Liver (tissue), 9 donors: Measurements from ENCODE around the gene GMDS. TPM values are rescaled to one million over a fixed set of nuclear protein-coding genes. Genes with fewer than 3 reads are reported as not detected.

Experiments
- DNase-seq: peaks from one replicate; pipeline ENCODE4 v3.0.0-alpha.2; 2017; ENCODE audit warnings: low spot score
- H3K27ac ChIP-seq, 2 donors: one replicate each; pipeline ENCODE4 v1.7.0; 2013; ENCODE audit warnings: inconsistent platforms in 2 of 2, low read length in 2 of 2, control low read depth in 1 of 2, low read depth in 1 of 2, mild to moderate bottlenecking in 1 of 2
- H3K27me3 ChIP-seq, 4 donors: one replicate each; pipeline versions ENCODE4 v1.6.1 to v1.7.0; 2013; ENCODE audit warnings: low read length in 3 of 4, inconsistent platforms in 1 of 4, mild to moderate bottlenecking in 1 of 4, moderate library complexity in 1 of 4; ENCODE audit not compliant: control insufficient read depth in 4 of 4, insufficient read depth in 4 of 4
- H3K36me3 ChIP-seq, 4 donors: one replicate each; pipeline versions ENCODE4 v1.6.1 to v1.7.0; 2013; ENCODE audit warnings: low read length in 3 of 4, mild to moderate bottlenecking in 3 of 4, low read depth in 1 of 4, moderate library complexity in 1 of 4; ENCODE audit not compliant: control insufficient read depth in 4 of 4, insufficient read depth in 3 of 4
- H3K4me1 ChIP-seq, 4 donors: one replicate each; pipeline versions ENCODE4 v1.6.1 to v1.7.0; 2013; ENCODE audit warnings: low read length in 3 of 4, mild to moderate bottlenecking in 3 of 4, moderate library complexity in 1 of 4; ENCODE audit not compliant: control insufficient read depth in 4 of 4, insufficient read depth in 4 of 4
- H3K4me3 ChIP-seq, 3 donors: one replicate each; pipeline versions ENCODE4 v1.6.1 to v1.7.0; 2013; ENCODE audit warnings: low read length in 3 of 3, control low read depth in 1 of 3, low read depth in 1 of 3, mild to moderate bottlenecking in 1 of 3
- H3K9ac ChIP-seq, 2 donors: one replicate each; pipeline ENCODE4 v1.7.0; 2013; ENCODE audit warnings: low read length in 2 of 2, mild to moderate bottlenecking in 2 of 2, moderate library complexity in 2 of 2, control low read depth in 1 of 2, low read depth in 1 of 2
- H3K9me3 ChIP-seq, 4 donors: one replicate each; pipeline versions ENCODE4 v1.6.1 to v1.7.0; 2013; ENCODE audit warnings: low read length in 3 of 4; ENCODE audit not compliant: control insufficient read depth in 4 of 4
- EGR1 ChIP-seq, 2 donors: IDR thresholded peaks; 2 replicates each; pipeline ENCODE4 v1.6.1; 2016 to 2018; ENCODE audit warnings: antibody characterized with exemption in 2 of 2, low read depth in 2 of 2
- FOXA1 ChIP-seq: IDR thresholded peaks from 2 replicates; pipeline ENCODE4 v1.6.1; 2016; ENCODE audit warnings: antibody characterized with exemption
- FOXA2 ChIP-seq: IDR thresholded peaks from 2 replicates; pipeline ENCODE4 v1.6.1; 2016; ENCODE audit warnings: antibody characterized with exemption
- GABPA ChIP-seq, 2 donors: IDR thresholded peaks in 1 of 2; conservative IDR thresholded peaks in 1 of 2; 2 replicates each; pipeline ENCODE4 v1.6.1; 2016; ENCODE audit warnings: antibody characterized with exemption in 2 of 2, mild to moderate bottlenecking in 1 of 2, moderate library complexity in 1 of 2
- HNF4A ChIP-seq, 2 donors: conservative IDR thresholded peaks; 2 replicates each; pipeline ENCODE4 v1.6.1; 2016; ENCODE audit warnings: antibody characterized with exemption in 2 of 2, mild to moderate bottlenecking in 2 of 2
- HNF4G ChIP-seq: IDR thresholded peaks from 2 replicates; pipeline ENCODE4 v1.6.1; 2016; ENCODE audit warnings: antibody characterized with exemption
- JUND ChIP-seq, 2 donors: IDR thresholded peaks; 2 replicates each; pipeline ENCODE4 v1.6.1; 2016; ENCODE audit warnings: antibody characterized with exemption in 2 of 2
- MAX ChIP-seq: IDR thresholded peaks from 2 replicates; pipeline ENCODE4 v1.6.1; 2016; ENCODE audit warnings: antibody characterized with exemption
- NR2F2 ChIP-seq: IDR thresholded peaks from 2 replicates; pipeline ENCODE4 v1.6.1; 2016; ENCODE audit warnings: antibody characterized with exemption
- RAD21 ChIP-seq, 2 donors: IDR thresholded peaks; 2 replicates each; pipeline ENCODE4 v1.6.1; 2016; ENCODE audit warnings: antibody characterized with exemption in 2 of 2, mild to moderate bottlenecking in 2 of 2
- REST ChIP-seq: IDR thresholded peaks from 2 replicates; pipeline ENCODE4 v1.6.1; 2016; ENCODE audit warnings: antibody characterized with exemption, mild to moderate bottlenecking
- RXRA ChIP-seq, 2 donors: IDR thresholded peaks; 2 replicates each; pipeline ENCODE4 v1.6.1; 2017 to 2018; ENCODE audit warnings: antibody characterized with exemption in 2 of 2, mild to moderate bottlenecking in 1 of 2
- SP1 ChIP-seq: IDR thresholded peaks from 2 replicates; pipeline ENCODE4 v1.6.1; 2018; ENCODE audit warnings: antibody characterized with exemption, mild to moderate bottlenecking
- YY1 ChIP-seq: IDR thresholded peaks from 2 replicates; pipeline ENCODE4 v1.6.1; 2016; ENCODE audit warnings: antibody characterized with exemption, mild to moderate bottlenecking
- WGBS: extraction: QIAGEN DNeasy Blood & Tissue Kit; methylation state at CpG from one replicate; pipeline ENCODE4 v1.1.7; 2013; 5-methylcytosine and 5-hydroxymethylcytosine counted together
- polyA plus RNA-seq, 2 donors: library from polyadenylated mRNA; stranded (reverse) in 1 of 2; unstranded in 1 of 2; fragments of 200-250 nt in 1 of 2; fragments of >200 nt in 1 of 2; fragmentation: Nextera tagmentation in 1 of 2; extraction: Ambion mirVana in 1 of 2; gene quantifications; one replicate each; pipeline versions ENCODE4 v1.2.1 to v1.2.3, GENCODE V29; 2013 to 2015
- total RNA-seq, 2 donors: library from RNA; depleted of rRNA; stranded (reverse); fragments of >200 nt; gene quantifications; one replicate each; pipeline ENCODE4 v1.2.3, GENCODE V29; 2014
- TF ChIP-seq, protein P1 (sequence below): fragments of 150-350 bp; IDR thresholded peaks from 2 replicates; pipeline ENCODE4 v1.5.1; 2017; ENCODE audit warnings: improper control_type of control experiment, low read depth, low read length; ENCODE audit not compliant: missing input control
- TF ChIP-seq, protein P2 (sequence below): IDR thresholded peaks from 2 replicates; pipeline ENCODE4 v1.6.1; 2016; ENCODE audit warnings: antibody characterized with exemption
- donor health status: healthy.
- donor health status: healthy.
- donor health status: healthy.
- donor health status: healthy.
- donor health status: healthy.

Gene GMDS
- total and polyA plus RNA-seq, 4 donors = 3.5 to 15.6 (median 13.0) TPM

- TF ChIP-seq FOXA1 (no peak), EGR1 (IDR thresholded peaks at IDR 0.05; ENCODE audit: low read depth in 2 of 2) (no peak), REST (no peak), JUND (IDR thresholded peaks at IDR 0.05) (no peak), FOXA2 (no peak), HNF4A (conservative IDR thresholded peaks at IDR 0.05) (no peak), GABPA (IDR thresholded peaks at IDR 0.05 in 1 of 2, conservative IDR thresholded peaks at IDR 0.05 in 1 of 2) (no peak), YY1 (no peak), MAX (no peak), RXRA (IDR thresholded peaks at IDR 0.05) (no peak), RAD21 (IDR thresholded peaks at IDR 0.05) (no peak), SP1 (no peak), NR2F2 (no peak), HNF4G (no peak)
- TF ChIP-seq, protein P1, sequence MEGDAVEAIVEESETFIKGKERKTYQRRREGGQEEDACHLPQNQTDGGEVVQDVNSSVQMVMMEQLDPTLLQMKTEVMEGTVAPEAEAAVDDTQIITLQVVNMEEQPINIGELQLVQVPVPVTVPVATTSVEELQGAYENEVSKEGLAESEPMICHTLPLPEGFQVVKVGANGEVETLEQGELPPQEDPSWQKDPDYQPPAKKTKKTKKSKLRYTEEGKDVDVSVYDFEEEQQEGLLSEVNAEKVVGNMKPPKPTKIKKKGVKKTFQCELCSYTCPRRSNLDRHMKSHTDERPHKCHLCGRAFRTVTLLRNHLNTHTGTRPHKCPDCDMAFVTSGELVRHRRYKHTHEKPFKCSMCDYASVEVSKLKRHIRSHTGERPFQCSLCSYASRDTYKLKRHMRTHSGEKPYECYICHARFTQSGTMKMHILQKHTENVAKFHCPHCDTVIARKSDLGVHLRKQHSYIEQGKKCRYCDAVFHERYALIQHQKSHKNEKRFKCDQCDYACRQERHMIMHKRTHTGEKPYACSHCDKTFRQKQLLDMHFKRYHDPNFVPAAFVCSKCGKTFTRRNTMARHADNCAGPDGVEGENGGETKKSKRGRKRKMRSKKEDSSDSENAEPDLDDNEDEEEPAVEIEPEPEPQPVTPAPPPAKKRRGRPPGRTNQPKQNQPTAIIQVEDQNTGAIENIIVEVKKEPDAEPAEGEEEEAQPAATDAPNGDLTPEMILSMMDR = no peak
- TF ChIP-seq, protein P2, sequence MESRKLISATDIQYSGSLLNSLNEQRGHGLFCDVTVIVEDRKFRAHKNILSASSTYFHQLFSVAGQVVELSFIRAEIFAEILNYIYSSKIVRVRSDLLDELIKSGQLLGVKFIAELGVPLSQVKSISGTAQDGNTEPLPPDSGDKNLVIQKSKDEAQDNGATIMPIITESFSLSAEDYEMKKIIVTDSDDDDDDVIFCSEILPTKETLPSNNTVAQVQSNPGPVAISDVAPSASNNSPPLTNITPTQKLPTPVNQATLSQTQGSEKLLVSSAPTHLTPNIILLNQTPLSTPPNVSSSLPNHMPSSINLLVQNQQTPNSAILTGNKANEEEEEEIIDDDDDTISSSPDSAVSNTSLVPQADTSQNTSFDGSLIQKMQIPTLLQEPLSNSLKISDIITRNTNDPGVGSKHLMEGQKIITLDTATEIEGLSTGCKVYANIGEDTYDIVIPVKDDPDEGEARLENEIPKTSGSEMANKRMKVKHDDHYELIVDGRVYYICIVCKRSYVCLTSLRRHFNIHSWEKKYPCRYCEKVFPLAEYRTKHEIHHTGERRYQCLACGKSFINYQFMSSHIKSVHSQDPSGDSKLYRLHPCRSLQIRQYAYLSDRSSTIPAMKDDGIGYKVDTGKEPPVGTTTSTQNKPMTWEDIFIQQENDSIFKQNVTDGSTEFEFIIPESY = no peak
- no peaks in the 10 kb centered on the region for H3K36me3 ChIP-seq
- WGBS = 83% methylated on average over 10 of the region's 10 CpGs
- no peak for DNase-seq
- H3K27ac ChIP-seq = no peak overlapping the region
- H3K9ac ChIP-seq = no peak overlapping the region
- peaks cover 0 to 7% (median 1%) of the 10 kb centered on the region in 4 donors for H3K9me3 ChIP-seq
- no peak overlapping the region for H3K4me3 ChIP-seq
- peaks cover 2 to 33% (median 5%) of the 10 kb centered on the region in 4 donors for H3K27me3 ChIP-seq
- peaks cover 11 to 24% (median 19%) of the 10 kb centered on the region in 4 donors for H3K4me1 ChIP-seq
These were observed 629.5 kb downstream of the GMDS start for GRCh38 chr6:1615853-1616420.
